Spleen (tissue), 11 donors: ENCODE results near the gene MANSC4. TPM values are rescaled to one million over a fixed set of nuclear protein-coding genes. Genes with fewer than 3 reads are reported as not detected.

Experiments used
- DNase-seq: peaks from one replicate; pipeline ENCODE4 v3.0.0-alpha.2; 2020
- H3K27ac ChIP-seq, 8 donors: fragments of 200-600 bp; sonication (generic) in 7 of 8; 1 replicate in 4 of 8; 2 replicates in 4 of 8; pipeline versions ENCODE4 v1.5.0 to v1.8.0; 2016 to 2021; ENCODE audit warnings: inconsistent platforms in 4 of 8, mild to moderate bottlenecking in 4 of 8, moderate library complexity in 1 of 8
- H3K27me3 ChIP-seq, 7 donors: fragments of 200-600 bp; sonication (generic) in 6 of 7; replicated peaks in 1 of 7; 1 replicate in 4 of 7; 2 replicates in 3 of 7; pipeline versions ENCODE4 v1.5.0 to v1.8.0; 2016 to 2021; ENCODE audit warnings: inconsistent platforms in 3 of 7, mild to moderate bottlenecking in 1 of 7
- H3K36me3 ChIP-seq, 6 donors: fragments of 200-600 bp; sonication (generic) in 5 of 6; 1 replicate in 4 of 6; 2 replicates in 2 of 6; pipeline versions ENCODE4 v1.5.0 to v1.8.0; 2016 to 2021; ENCODE audit warnings: inconsistent platforms in 2 of 6
- H3K4me1 ChIP-seq, 6 donors: fragments of 200-600 bp; sonication (generic) in 5 of 6; 1 replicate in 3 of 6; 2 replicates in 3 of 6; pipeline versions ENCODE4 v1.5.0 to v1.8.0; 2016 to 2021; ENCODE audit warnings: inconsistent platforms in 3 of 6
- H3K4me3 ChIP-seq, 8 donors: fragments of 200-600 bp; sonication (generic) in 7 of 8; 1 replicate in 4 of 8; 2 replicates in 4 of 8; pipeline versions ENCODE4 v1.5.0 to v1.8.0; 2016 to 2021; ENCODE audit warnings: inconsistent platforms in 4 of 8, mild to moderate bottlenecking in 4 of 8, moderate library complexity in 2 of 8
- H3K9me3 ChIP-seq, 8 donors: fragments of 200-600 bp; sonication (generic) in 7 of 8; 1 replicate in 4 of 8; 2 replicates in 4 of 8; pipeline versions ENCODE4 v1.5.0 to v1.8.0; 2016 to 2021; ENCODE audit warnings: inconsistent platforms in 4 of 8
- POLR2A ChIP-seq, 3 donors: fragments of 450-650 bp; IDR thresholded peaks; one replicate each; pipeline ENCODE4 v1.5.1; 2017; ENCODE audit warnings: antibody characterized with exemption in 3 of 3, mild to moderate bottlenecking in 1 of 3
- POLR2AphosphoS5 ChIP-seq, 3 donors: sonication (generic); formaldehyde crosslinking; IDR thresholded peaks; one replicate each; pipeline ENCODE4 v1.5.1; 2017; ENCODE audit warnings: antibody characterized with exemption in 3 of 3
- WGBS, 5 donors: extraction: QIAGEN DNeasy Blood & Tissue Kit in 3 of 5; methylation state at CpG; one replicate each; pipeline versions ENCODE4 v1.1.5 to v1.1.7; 2013 to 2018; 5-methylcytosine and 5-hydroxymethylcytosine counted together
- intact Hi-C: fragments of 100-400 bp; cut with DNase I; formaldehyde crosslinking; loops from one replicate; pipeline ENCODE4 v1.15.0; 2023; ENCODE audit warnings: low total_unique reads
- polyA plus RNA-seq, 3 donors: library from polyadenylated mRNA; stranded (reverse); fragments of 200-250 nt; gene quantifications; one replicate each; pipeline ENCODE4 v1.2.1, GENCODE V29; 2013
- total RNA-seq, 7 donors: library from RNA; depleted of rRNA in 3 of 7; stranded (reverse); fragments of >200 nt in 3 of 7; fragmentation: NEBNext Ultra II Directional in 4 of 7; extraction: Animal tissue kit (Norgen Biotek cat#: 25700) in 4 of 7; gene quantifications; one replicate each; pipeline versions ENCODE4 v1.1.0 to v1.2.1, GENCODE V29; 2016 to 2021
- TF ChIP-seq, protein P1 (sequence below), 11 experiments: fragments of 200-600 bp in 7 of 11; fragments of 450-650 bp in 4 of 11; sonication (generic) in 4 of 11; IDR thresholded peaks in 8 of 11; conservative IDR thresholded peaks in 3 of 11; 1 replicate in 7 of 11; 2 replicates in 4 of 11; pipeline versions ENCODE4 v1.4.0 to v1.8.0; 2016 to 2021; ENCODE audit warnings: antibody characterized with exemption in 11 of 11, inconsistent platforms in 4 of 11, mild to moderate bottlenecking in 1 of 11
- donor health status: healthy with polysubstance abuse.
- donor health status: DM: no; HTN: no; CAD: no; lungs with moderate emphysema.
- donor health status: DM: no; HTN: no; CAD: no.
- donor health status: Bipolar disorder and iron deficiency.
- donor health status: healthy.
- donor health status: DM: no; HTN: no; CAD: no.
- donor health status: DM: yes; HTN: yes; CAD: no.

The MANSC4 gene
- total and polyA plus RNA-seq, 10 donors: 0.16 to 0.33 (median 0.24) TPM; not detected in 7

DNA sequence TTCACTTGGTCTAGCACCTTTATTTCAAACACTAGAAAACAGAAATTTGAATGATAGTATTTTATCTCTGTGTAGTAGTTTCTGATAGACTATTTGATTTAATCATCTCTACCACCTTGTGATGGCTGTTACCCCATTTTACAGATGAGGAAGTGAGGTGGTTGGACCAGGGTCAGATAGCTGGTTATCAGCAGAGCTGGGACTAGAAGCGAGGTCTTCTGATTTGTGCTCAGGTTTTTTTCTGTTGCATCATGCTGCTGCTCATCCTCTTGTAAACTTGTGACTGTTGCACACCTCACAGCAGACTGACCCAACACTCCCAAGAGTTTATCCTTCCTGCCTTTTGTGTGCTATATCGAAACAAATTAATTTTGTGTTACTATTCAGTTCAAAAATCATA is 10.1 kb upstream of the MANSC4 start:
- intact Hi-C loops: no loop called here
- DNase-seq: no peak
- 89 to 96% (median 94%) methylated on average over 2 of the region's 2 CpGs for WGBS, 5 donors

DNA sequence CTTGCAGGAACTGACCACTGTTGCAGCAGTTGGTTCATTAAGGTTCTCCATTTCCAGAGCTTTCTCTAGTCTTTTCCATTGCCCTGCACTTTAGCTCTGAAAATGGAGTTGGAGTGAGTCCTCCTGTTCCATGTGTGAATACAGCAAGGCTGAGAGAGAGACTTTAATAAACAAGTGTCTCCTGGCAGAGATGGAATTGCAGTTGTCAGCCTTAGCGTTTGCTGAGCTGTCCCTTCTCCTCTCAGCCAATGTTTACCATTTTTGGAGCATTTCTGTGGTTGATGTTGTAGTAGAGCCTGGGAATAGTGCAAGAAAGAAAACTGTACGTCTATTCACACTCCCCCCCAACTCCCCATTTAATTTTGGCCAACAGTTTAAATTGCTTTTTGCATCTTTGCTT is 7.5 kb upstream of the MANSC4 start:
- intact Hi-C loops: no loop called here
- no peak overlapping the region for H3K27ac ChIP-seq
- H3K36me3 ChIP-seq: peaks cover 0 to 30% (median 11%) of the 10 kb centered on the region in 6 donors
- no peaks in the 10 kb centered on the region for H3K27me3 ChIP-seq
- DNase-seq: no peak
- WGBS, 5 donors: 77 to 92% (median 90%) methylated on average over 2 of the region's 2 CpGs
- H3K4me3 ChIP-seq: no peak overlapping the region
- H3K9me3 ChIP-seq: no peaks in the 10 kb centered on the region
- TF ChIP-seq POLR2A (IDR thresholded peaks at IDR 0.05) (no peak), POLR2AphosphoS5 (IDR thresholded peaks at IDR 0.05) (no peak)
- TF ChIP-seq, protein P1, sequence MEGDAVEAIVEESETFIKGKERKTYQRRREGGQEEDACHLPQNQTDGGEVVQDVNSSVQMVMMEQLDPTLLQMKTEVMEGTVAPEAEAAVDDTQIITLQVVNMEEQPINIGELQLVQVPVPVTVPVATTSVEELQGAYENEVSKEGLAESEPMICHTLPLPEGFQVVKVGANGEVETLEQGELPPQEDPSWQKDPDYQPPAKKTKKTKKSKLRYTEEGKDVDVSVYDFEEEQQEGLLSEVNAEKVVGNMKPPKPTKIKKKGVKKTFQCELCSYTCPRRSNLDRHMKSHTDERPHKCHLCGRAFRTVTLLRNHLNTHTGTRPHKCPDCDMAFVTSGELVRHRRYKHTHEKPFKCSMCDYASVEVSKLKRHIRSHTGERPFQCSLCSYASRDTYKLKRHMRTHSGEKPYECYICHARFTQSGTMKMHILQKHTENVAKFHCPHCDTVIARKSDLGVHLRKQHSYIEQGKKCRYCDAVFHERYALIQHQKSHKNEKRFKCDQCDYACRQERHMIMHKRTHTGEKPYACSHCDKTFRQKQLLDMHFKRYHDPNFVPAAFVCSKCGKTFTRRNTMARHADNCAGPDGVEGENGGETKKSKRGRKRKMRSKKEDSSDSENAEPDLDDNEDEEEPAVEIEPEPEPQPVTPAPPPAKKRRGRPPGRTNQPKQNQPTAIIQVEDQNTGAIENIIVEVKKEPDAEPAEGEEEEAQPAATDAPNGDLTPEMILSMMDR (IDR thresholded peaks at IDR 0.05 in 8 of 11, conservative IDR thresholded peaks at IDR 0.05 in 3 of 11): no peak
- H3K4me1 ChIP-seq: peaks cover 0 to 36% (median 22%) of the 10 kb centered on the region in 6 donors

More for the DNA sequence above, 10.1 kb upstream of the MANSC4 start:
- H3K4me1 ChIP-seq: peaks cover 0 to 15% (median 13%) of the 10 kb centered on the region in 6 donors
- H3K9me3 ChIP-seq: no peaks in the 10 kb centered on the region
- TF ChIP-seq POLR2AphosphoS5 (IDR thresholded peaks at IDR 0.05): no peak
- H3K36me3 ChIP-seq: peaks cover 0 to 57% (median 30%) of the 10 kb centered on the region in 6 donors
- no peaks in the 10 kb centered on the region for H3K27me3 ChIP-seq
- H3K4me3 ChIP-seq: no peak overlapping the region
- H3K27ac ChIP-seq: no peak overlapping the region

DNA sequence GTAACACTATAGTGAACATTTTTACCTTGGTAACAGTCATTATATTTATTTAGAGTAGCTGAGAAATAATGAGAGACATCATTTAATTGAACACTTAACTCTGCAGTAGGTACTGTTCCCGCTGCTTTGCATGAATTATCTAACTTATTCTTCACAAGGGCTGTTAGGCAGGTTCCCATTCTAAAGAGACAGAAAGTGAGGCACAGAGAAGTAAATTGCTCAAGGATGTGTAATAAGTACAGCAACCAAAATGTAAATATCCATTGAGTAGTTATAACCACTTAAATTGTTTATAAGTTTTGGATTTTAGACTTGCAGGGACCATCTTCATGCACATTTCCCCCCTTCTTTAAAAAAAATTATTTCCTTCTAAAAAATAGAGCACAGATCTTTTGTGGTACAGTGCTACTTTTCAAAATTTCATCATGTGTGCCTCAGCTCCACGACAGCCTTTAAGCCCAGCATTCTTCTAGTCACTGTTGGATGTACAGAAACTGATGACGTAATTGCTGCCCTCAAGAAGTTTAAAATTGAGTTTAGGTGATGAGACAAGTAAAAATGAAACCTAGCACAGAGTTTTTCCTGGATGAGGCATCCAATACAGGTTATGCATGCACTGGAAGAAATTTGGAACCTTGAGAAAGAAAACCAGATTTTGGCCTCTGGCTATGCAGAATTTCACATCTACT is 6.0 kb upstream of the MANSC4 start:
- no peaks in the 10 kb centered on the region for H3K9me3 ChIP-seq
- no peaks in the 10 kb centered on the region for H3K27me3 ChIP-seq
- TF ChIP-seq, protein P1 (IDR thresholded peaks at IDR 0.05 in 8 of 11, conservative IDR thresholded peaks at IDR 0.05 in 3 of 11): no peak
- intact Hi-C loops: no loop called here
- DNase-seq: no peak
- H3K36me3 ChIP-seq: peaks cover 0 to 15% (median 0%) of the 10 kb centered on the region in 6 donors
- H3K4me3 ChIP-seq: no peak overlapping the region
- peaks cover 3 to 52% (median 38%) of the 10 kb centered on the region in 6 donors for H3K4me1 ChIP-seq
- H3K27ac ChIP-seq: no peak overlapping the region
- WGBS, 5 donors: 49 to 78% (median 69%) methylated on average over 3 of the region's 3 CpGs

DNA sequence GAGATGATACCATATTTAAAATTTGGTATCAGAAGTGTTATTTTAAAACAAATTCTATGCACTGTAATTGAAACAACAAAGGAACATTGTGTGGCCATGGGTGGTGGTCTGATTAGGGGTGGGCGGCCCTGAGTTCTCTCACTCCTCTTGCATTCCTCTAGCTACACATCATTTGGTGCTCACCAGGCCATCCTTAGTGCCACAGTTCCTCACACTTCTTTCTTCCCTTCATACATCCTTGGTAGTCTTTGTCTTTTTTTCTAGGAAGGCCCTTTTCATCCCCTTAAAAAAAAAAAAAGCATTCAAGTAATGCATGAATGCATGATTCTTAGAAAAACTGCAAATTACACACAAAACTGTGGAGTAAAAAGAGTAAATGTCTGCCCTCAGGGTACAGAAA is 2.4 kb upstream of the MANSC4 start:
- H3K9me3 ChIP-seq: no peaks in the 10 kb centered on the region
- intact Hi-C loops: no loop called here

More for the DNA sequence above, 2.4 kb upstream of the MANSC4 start:
- 92 to 100% (median 100%) methylated on average over 1 of the region's 1 CpG for WGBS, 5 donors
- Histone ChIP-seq H3K4me3 (no peak overlapping the region), H3K4me1 (peaks cover 4 to 69% (median 49%) of the 10 kb centered on the region in 6 donors), H3K27me3 (no peaks in the 10 kb centered on the region), H3K36me3 (no peaks in the 10 kb centered on the region), H3K27ac (no peak overlapping the region)
- no peak for TF ChIP-seq POLR2A (IDR thresholded peaks at IDR 0.05)
- TF ChIP-seq, protein P1 (IDR thresholded peaks at IDR 0.05 in 8 of 11, conservative IDR thresholded peaks at IDR 0.05 in 3 of 11): no peak
- no peak for TF ChIP-seq POLR2AphosphoS5 (IDR thresholded peaks at IDR 0.05)
- no peak for DNase-seq
